Measurements from ENCODE around the gene CNTNAP2.

DNA sequence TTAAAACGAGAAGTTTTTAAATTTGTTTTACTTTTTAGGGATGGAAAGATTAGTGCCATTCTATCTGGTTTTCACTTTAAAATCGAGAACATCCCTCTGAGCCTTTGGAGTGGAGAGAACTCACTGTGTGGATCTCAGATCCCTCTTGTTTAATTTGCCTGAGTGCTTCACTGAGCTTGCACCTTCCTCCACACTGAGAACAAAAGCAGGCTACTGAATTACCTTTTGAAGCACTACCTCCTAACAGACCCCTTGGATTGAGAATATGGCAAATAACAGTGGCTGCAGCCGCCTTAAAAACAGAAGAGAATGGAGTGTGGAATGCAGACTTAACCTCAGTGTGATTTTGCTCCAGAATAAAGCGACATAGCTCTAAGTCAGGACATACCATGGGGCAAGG, 204.7 kb downstream of the CNTNAP2 start:
- no peak for TF ChIP-seq POLR2A (IDR thresholded peaks at IDR 0.05)
- TF ChIP-seq, protein P1, sequence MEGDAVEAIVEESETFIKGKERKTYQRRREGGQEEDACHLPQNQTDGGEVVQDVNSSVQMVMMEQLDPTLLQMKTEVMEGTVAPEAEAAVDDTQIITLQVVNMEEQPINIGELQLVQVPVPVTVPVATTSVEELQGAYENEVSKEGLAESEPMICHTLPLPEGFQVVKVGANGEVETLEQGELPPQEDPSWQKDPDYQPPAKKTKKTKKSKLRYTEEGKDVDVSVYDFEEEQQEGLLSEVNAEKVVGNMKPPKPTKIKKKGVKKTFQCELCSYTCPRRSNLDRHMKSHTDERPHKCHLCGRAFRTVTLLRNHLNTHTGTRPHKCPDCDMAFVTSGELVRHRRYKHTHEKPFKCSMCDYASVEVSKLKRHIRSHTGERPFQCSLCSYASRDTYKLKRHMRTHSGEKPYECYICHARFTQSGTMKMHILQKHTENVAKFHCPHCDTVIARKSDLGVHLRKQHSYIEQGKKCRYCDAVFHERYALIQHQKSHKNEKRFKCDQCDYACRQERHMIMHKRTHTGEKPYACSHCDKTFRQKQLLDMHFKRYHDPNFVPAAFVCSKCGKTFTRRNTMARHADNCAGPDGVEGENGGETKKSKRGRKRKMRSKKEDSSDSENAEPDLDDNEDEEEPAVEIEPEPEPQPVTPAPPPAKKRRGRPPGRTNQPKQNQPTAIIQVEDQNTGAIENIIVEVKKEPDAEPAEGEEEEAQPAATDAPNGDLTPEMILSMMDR (IDR thresholded peaks at IDR 0.05): no peak
